Lung (tissue), 12 donors: ENCODE results near the gene ABCC4. TPM values are rescaled to one million over a fixed set of nuclear protein-coding genes. Genes with fewer than 3 reads are reported as not detected.

Experiments
- ATAC-seq: fragments of 200-7000 bp; cut with Tn5 transposase; one replicate; pipeline ENCODE4 v1.9.1; 2020; ENCODE audit warnings: moderate number of reproducible peaks; ENCODE audit not compliant: insufficient read depth, low FRiP score
- DNase-seq, 3 donors: peaks; one replicate each; pipeline ENCODE4 v3.0.0-alpha.2; 2013 to 2017
- H3K27ac ChIP-seq, 2 donors: one replicate each; pipeline ENCODE4 v1.5.1; 2013; ENCODE audit warnings: mild to moderate bottlenecking in 2 of 2, moderate library complexity in 2 of 2, control low read depth in 1 of 2, inconsistent platforms in 1 of 2, low read depth in 1 of 2, low read length in 1 of 2
- H3K27me3 ChIP-seq, 3 donors: one replicate each; pipeline ENCODE4 v1.5.1; 2013; ENCODE audit warnings: low read length in 2 of 3; ENCODE audit not compliant: control insufficient read depth in 3 of 3, insufficient read depth in 3 of 3
- H3K36me3 ChIP-seq, 4 donors: one replicate each; pipeline ENCODE4 v1.5.1; 2013; ENCODE audit warnings: low read length in 4 of 4, mild to moderate bottlenecking in 1 of 4, moderate library complexity in 1 of 4; ENCODE audit not compliant: control insufficient read depth in 4 of 4, insufficient read depth in 4 of 4
- H3K4me1 ChIP-seq, 5 donors: one replicate each; pipeline ENCODE4 v1.5.1; 2013; ENCODE audit warnings: low read length in 5 of 5, mild to moderate bottlenecking in 2 of 5, moderate library complexity in 1 of 5; ENCODE audit not compliant: control insufficient read depth in 5 of 5, insufficient read depth in 5 of 5
- H3K4me3 ChIP-seq: one replicate; pipeline ENCODE4 v1.5.1; 2013; ENCODE audit warnings: mild to moderate bottlenecking, control low read depth, moderate library complexity
- H3K9ac ChIP-seq, 2 donors: one replicate each; pipeline ENCODE4 v1.5.1; 2013; ENCODE audit warnings: low read length in 2 of 2, control low read depth in 1 of 2; ENCODE audit not compliant: insufficient read depth in 1 of 2
- H3K9me3 ChIP-seq, 4 donors: one replicate each; pipeline ENCODE4 v1.5.1; 2013; ENCODE audit warnings: low read length in 3 of 4, mild to moderate bottlenecking in 1 of 4, moderate library complexity in 1 of 4; ENCODE audit not compliant: control insufficient read depth in 4 of 4, insufficient read depth in 3 of 4
- CTCF ChIP-seq: IDR thresholded peaks from 2 replicates; pipeline ENCODE4 v1.5.1; 2012; ENCODE audit warnings: mild to moderate bottlenecking; ENCODE audit errors: control extremely low read depth, extremely low read depth
- WGBS, 2 donors: extraction: QIAGEN DNeasy Blood & Tissue Kit; methylation state at CpG; one replicate each; pipeline ENCODE4 v1.1.7; 2013; 5-methylcytosine and 5-hydroxymethylcytosine counted together
- polyA plus RNA-seq, 2 donors: library from polyadenylated mRNA; stranded (reverse); fragments of 200-250 nt; gene quantifications; one replicate each; pipeline ENCODE4 v1.2.1, GENCODE V29; 2013
- total RNA-seq, 2 donors: library from RNA; depleted of rRNA in 1 of 2; stranded (reverse); fragments of >200 nt in 1 of 2; gene quantifications; one replicate each; pipeline ENCODE4 v1.2.1, GENCODE V29; 2014 to 2021
- donor health status: control.
- donor health status: control.
- donor health status: Bipolar disorder and iron deficiency.
- donor health status: healthy.
- donor health status: DM: yes; HTN: yes; CAD: no.

The ABCC4 gene
- total and polyA plus RNA-seq, 4 donors: 7.1 to 38.7 (median 20.6) TPM

GRCh38 chr13:95153647-95154412 lies 147.4 kb downstream of the ABCC4 start:
- 53 to 69% methylated on average over 7 of the region's 7 CpGs for WGBS, 2 donors
- H3K4me1 ChIP-seq: peaks cover 0 to 47% (median 9%) of the 10 kb centered on the region in 5 donors
- no peak overlapping the region for H3K4me3 ChIP-seq
- peak in 2 of 3 donors; percentile 60 to 61 for DNase-seq
- no peaks in the 10 kb centered on the region for H3K36me3 ChIP-seq
- H3K27ac ChIP-seq: no peak overlapping the region
- no peaks in the 10 kb centered on the region for H3K9me3 ChIP-seq
- no peak for TF ChIP-seq CTCF
- no peak overlapping the region for H3K9ac ChIP-seq
- H3K27me3 ChIP-seq: no peaks in the 10 kb centered on the region
- ATAC-seq: no peak

GRCh38 chr13:95151942-95152587 lies 149.2 kb downstream of the ABCC4 start:
- WGBS, 2 donors: 90 to 94% methylated on average over 4 of the region's 4 CpGs
- H3K4me1 ChIP-seq: peaks cover 0 to 52% (median 9%) of the 10 kb centered on the region in 5 donors
- H3K36me3 ChIP-seq: no peaks in the 10 kb centered on the region
- H3K4me3 ChIP-seq: no peak overlapping the region
- H3K27me3 ChIP-seq: no peaks in the 10 kb centered on the region
- no peaks in the 10 kb centered on the region for H3K9me3 ChIP-seq
- ATAC-seq (no peak), DNase-seq (peak in 2 of 3 donors; percentile 92 to 93)
- H3K27ac ChIP-seq: no peak overlapping the region
- no peak overlapping the region for H3K9ac ChIP-seq
- TF ChIP-seq CTCF: no peak

GRCh38 chr13:95150555-95150954 lies 150.7 kb downstream of the ABCC4 start:
- DNase-seq (no peak), ATAC-seq (no peak)
- H3K27ac ChIP-seq: no peak overlapping the region
- peaks cover 0 to 47% (median 9%) of the 10 kb centered on the region in 5 donors for H3K4me1 ChIP-seq
- H3K4me3 ChIP-seq: no peak overlapping the region
- TF ChIP-seq CTCF: no peak
- no peaks in the 10 kb centered on the region for H3K27me3 ChIP-seq
- H3K9ac ChIP-seq: no peak overlapping the region
- no peaks in the 10 kb centered on the region for H3K36me3 ChIP-seq
- no peaks in the 10 kb centered on the region for H3K9me3 ChIP-seq
- WGBS, 2 donors: 61 to 74% methylated on average over 2 of the region's 2 CpGs
